Transverse colon (tissue), 3 donors: ENCODE measurements around the gene PRH1.

ENCODE experiments used
- EP300 ChIP-seq: sonication (generic); formaldehyde crosslinking; IDR thresholded peaks from one replicate; pipeline ENCODE4 v1.6.1; 2017; ENCODE audit warnings: antibody characterized with exemption, low read depth
- TF ChIP-seq, protein P1 (sequence below), 5 experiments: fragments of 200-600 bp in 3 of 5; fragments of 450-650 bp in 2 of 5; sonication (generic) in 3 of 5; IDR thresholded peaks; 1 replicate in 2 of 5; 2 replicates in 3 of 5; pipeline ENCODE4 v1.5.1; 2016 to 2017; ENCODE audit warnings: antibody characterized with exemption in 5 of 5, inconsistent platforms in 3 of 5, mild to moderate bottlenecking in 2 of 5, moderate library complexity in 1 of 5

DNA sequence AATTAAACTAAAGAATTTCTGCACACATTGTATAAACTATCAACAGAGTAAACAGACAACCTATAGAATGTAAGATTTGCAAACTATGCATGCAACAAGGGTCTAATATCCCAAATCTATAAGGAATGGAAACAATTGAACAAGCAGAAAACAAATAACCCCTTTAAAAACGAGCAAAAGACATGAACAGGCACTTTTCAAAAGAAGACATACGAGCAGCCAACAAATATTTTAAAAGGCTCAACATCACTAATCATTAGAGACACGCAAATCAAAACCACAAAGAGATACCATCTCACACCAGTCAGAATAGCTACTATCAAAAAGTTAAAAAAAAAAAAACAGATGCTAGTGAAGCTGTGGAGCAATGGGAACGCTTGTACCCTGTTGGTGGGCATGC is 20.6 kb upstream of the PRH1 start:
- TF ChIP-seq, protein P1, sequence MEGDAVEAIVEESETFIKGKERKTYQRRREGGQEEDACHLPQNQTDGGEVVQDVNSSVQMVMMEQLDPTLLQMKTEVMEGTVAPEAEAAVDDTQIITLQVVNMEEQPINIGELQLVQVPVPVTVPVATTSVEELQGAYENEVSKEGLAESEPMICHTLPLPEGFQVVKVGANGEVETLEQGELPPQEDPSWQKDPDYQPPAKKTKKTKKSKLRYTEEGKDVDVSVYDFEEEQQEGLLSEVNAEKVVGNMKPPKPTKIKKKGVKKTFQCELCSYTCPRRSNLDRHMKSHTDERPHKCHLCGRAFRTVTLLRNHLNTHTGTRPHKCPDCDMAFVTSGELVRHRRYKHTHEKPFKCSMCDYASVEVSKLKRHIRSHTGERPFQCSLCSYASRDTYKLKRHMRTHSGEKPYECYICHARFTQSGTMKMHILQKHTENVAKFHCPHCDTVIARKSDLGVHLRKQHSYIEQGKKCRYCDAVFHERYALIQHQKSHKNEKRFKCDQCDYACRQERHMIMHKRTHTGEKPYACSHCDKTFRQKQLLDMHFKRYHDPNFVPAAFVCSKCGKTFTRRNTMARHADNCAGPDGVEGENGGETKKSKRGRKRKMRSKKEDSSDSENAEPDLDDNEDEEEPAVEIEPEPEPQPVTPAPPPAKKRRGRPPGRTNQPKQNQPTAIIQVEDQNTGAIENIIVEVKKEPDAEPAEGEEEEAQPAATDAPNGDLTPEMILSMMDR (IDR thresholded peaks at IDR 0.05) = no peak
- no peak for TF ChIP-seq EP300
